Measurements from ENCODE around the gene TBCE.

GRCh38 chr1:235401251-235401650 is 34.0 kb downstream of the TBCE start:
- TF ChIP-seq POLR2A (IDR thresholded peaks at IDR 0.05) (no peak), CTCF (IDR thresholded peaks at IDR 0.05 in 4 of 5, conservative IDR thresholded peaks at IDR 0.05 in 1 of 5) (no peak)

Data from gastrocnemius medialis (tissue), 4 donors.